Panc1 (cell line): ENCODE measurements around the gene SLC17A5. TPM values are rescaled to one million over a fixed set of nuclear protein-coding genes. Genes with fewer than 3 reads are reported as not detected.

ENCODE experiments used
- ATAC-seq: fragments of 200-7000 bp; cut with Tn5 transposase; 2 replicates; pipeline ENCODE4 v1.9.1; 2020; ENCODE audit warnings: mild to moderate bottlenecking, moderate library complexity
- BruUV-seq: library from RNA; stranded (reverse); fragments of 400-500 nt; replicated peaks from 2 replicates; lab custom pipeline; 2021; lab: Mats Ljungman, UMichigan
- CTCF ChIA-PET: fragments of 300-600 bp; sonication (Branson Sonifier 250); formaldehyde crosslinking; loops from one replicate; lab custom pipeline; 2022; ENCODE audit warnings: antibody characterized with exemption; lab: Charles Lee
- POLR2A ChIA-PET: fragments of 300-600 bp; sonication (Branson Sonifier 250); formaldehyde crosslinking; loops from one replicate; lab custom pipeline; 2022; ENCODE audit warnings: antibody characterized with exemption; lab: Charles Lee
- DNase-seq: peaks from one replicate; pipeline ENCODE4 v3.0.0-alpha.2; 2010; ENCODE audit warnings: low read depth, low spot score
- H3K27ac ChIP-seq: 2 replicates; pipeline ENCODE4 v1.5.1; 2011; ENCODE audit warnings: mild to moderate bottlenecking, low read length, inconsistent platforms
- H3K27me3 ChIP-seq: fragments of 200-500 bp; sonication (Bioruptor generic); 2 replicates; pipeline ENCODE4 v1.6.0; 2014; ENCODE audit warnings: low read length, inconsistent platforms; ENCODE audit not compliant: control insufficient read depth, insufficient read depth
- H3K36me3 ChIP-seq: fragments of 200-500 bp; sonication (Bioruptor generic); 2 replicates; pipeline ENCODE4 v1.5.1; 2014; ENCODE audit warnings: inconsistent platforms, mild to moderate bottlenecking, low read length, moderate library complexity; ENCODE audit not compliant: control insufficient read depth, insufficient read depth
- H3K4me1 ChIP-seq: 2 replicates; pipeline ENCODE4 v1.5.1; 2011; ENCODE audit warnings: inconsistent platforms, mild to moderate bottlenecking, low read length, moderate library complexity; ENCODE audit not compliant: control insufficient read depth, insufficient read depth
- H3K4me3 ChIP-seq, 2 experiments: 2 replicates each; pipeline ENCODE4 v1.5.1; 2011 to 2012; ENCODE audit warnings: low read depth in 2 of 2, low read length in 2 of 2, mild to moderate bottlenecking in 2 of 2, inconsistent platforms in 1 of 2, moderate library complexity in 1 of 2
- H3K9me3 ChIP-seq: fragments of 200-500 bp; sonication (Bioruptor generic); 2 replicates; pipeline ENCODE4 v1.5.1; 2014; ENCODE audit warnings: low read depth, mild to moderate bottlenecking, inconsistent platforms, low read length, moderate library complexity; ENCODE audit not compliant: control insufficient read depth, insufficient read depth
- CTCF ChIP-seq: fragments of 450-650 bp; IDR thresholded peaks from 2 replicates; pipeline ENCODE4 v1.5.1; 2017; ENCODE audit warnings: mild to moderate bottlenecking
- POLR2AphosphoS5 ChIP-seq: IDR thresholded peaks from 2 replicates; pipeline ENCODE4 v1.6.1; 2012; ENCODE audit warnings: mild to moderate bottlenecking, low read depth, low read length, moderate library complexity
- REST ChIP-seq, 2 experiments: IDR thresholded peaks; 2 replicates each; pipeline ENCODE4 v1.6.1; 2011 to 2012; ENCODE audit warnings: low read depth in 2 of 2, control low read depth in 1 of 2, low read length in 1 of 2, mild to moderate bottlenecking in 1 of 2, moderate library complexity in 1 of 2; ENCODE audit not compliant: insufficient read depth in 1 of 2
- SIN3A ChIP-seq: IDR thresholded peaks from 2 replicates; pipeline ENCODE4 v1.6.1; 2012; ENCODE audit warnings: low read depth, mild to moderate bottlenecking, low read length, moderate library complexity, borderline replicate concordance; ENCODE audit not compliant: insufficient read depth
- TCF7L2 ChIP-seq: IDR thresholded peaks from 2 replicates; pipeline ENCODE4 v1.6.1; 2011; ENCODE audit warnings: mild to moderate bottlenecking, low read depth, low read length, inconsistent platforms
- in situ Hi-C: cut with HindIII; loops from 2 replicates; pipeline ENCODE4 v1.10.0; 2016; ENCODE audit warnings: low sequenced_read_pairs, low pct_unique_long_range_greater_than_20kb
- intact Hi-C: fragments of 100-400 bp; cut with micrococcal nuclease; formaldehyde crosslinking; loops from one replicate; pipeline ENCODE4 v1.10.0; 2022; ENCODE audit not compliant: unreplicated experiment
- total RNA-seq: library from RNA; stranded (reverse); gene quantifications from one replicate; pipeline ENCODE4 v1.2.1, GENCODE V29; 2021; ENCODE audit not compliant: unreplicated experiment

SLC17A5 gene
- total RNA-seq, 1 experiment from 2014 or later: 20.6 TPM

GRCh38 chr6:73548458-73549446 lies 105.0 kb downstream of the SLC17A5 start:
- Histone ChIP-seq H3K27ac (no peak overlapping the region), H3K36me3 (no peaks in the 10 kb centered on the region), H3K4me1 (no peaks in the 10 kb centered on the region), H3K4me3 (no peak overlapping the region), H3K9me3 (no peaks in the 10 kb centered on the region), H3K27me3 (no peaks in the 10 kb centered on the region)
- ChIA-PET CTCF (no interaction called here), POLR2A (interaction anchor here (0.5 to 0.8 kb wide), 3 partner anchors 29 to 55 kb away, joined by 3 to 4 read pairs (median 3); no protein-coding TSS in a partner anchor)
- in situ Hi-C loops: no loop called here
- TF ChIP-seq TCF7L2 (no peak), POLR2AphosphoS5 (no peak), SIN3A (no peak), REST (IDR thresholded peaks at IDR 0.05; ENCODE audit: insufficient read depth in 1 of 2, low read depth in 2 of 2, low read length in 1 of 2) (no peak), CTCF (no peak)
- DNase-seq (no peak), ATAC-seq (no peak)
- intact Hi-C loops: no loop called here
- BruUV-seq: no TSS peak

- Histone ChIP-seq H3K4me3 (no peak overlapping the region), H3K27ac (no peak overlapping the region; the same call in 1 of the 2 replicates), H3K9me3 (no peaks in the 10 kb centered on the region), H3K36me3 (no peaks in the 10 kb centered on the region), H3K4me1 (no peaks in the 10 kb centered on the region), H3K27me3 (no peaks in the 10 kb centered on the region)
- BruUV-seq: no TSS peak
- no peak for ATAC-seq
- TF ChIP-seq SIN3A (no peak), CTCF (no peak), POLR2AphosphoS5 (no peak), TCF7L2 (no peak), REST (IDR thresholded peaks at IDR 0.05; ENCODE audit: insufficient read depth in 1 of 2, low read depth in 2 of 2, low read length in 1 of 2) (no peak)
- intact Hi-C loops (no loop called here), in situ Hi-C loops (no loop called here)
- ChIA-PET POLR2A (interaction anchor here (0.6 kb wide), 1 partner anchor 11 kb away, joined by 3 read pairs; no protein-coding TSS in a partner anchor), CTCF (interaction anchor here (0.6 kb wide), 1 partner anchor 10 kb away, joined by 3 read pairs; no protein-coding TSS in a partner anchor)
- DNase-seq: no peak
Observed at GRCh38 chr6:73547036-73547435, 106.8 kb downstream of the SLC17A5 start.
